Smooth muscle cell of the coronary artery (primary cell): ENCODE results near the gene COQ4. TPM values are rescaled to one million over a fixed set of nuclear protein-coding genes. Genes with fewer than 3 reads are reported as not detected.

ENCODE experiments used
- total RNA-seq: library from RNA; depleted of rRNA; stranded (reverse); fragments of >200 nt; gene quantifications from 2 replicates; pipeline ENCODE4 v1.2.3, GENCODE V29; 2014; ENCODE audit warnings: low replicate concordance

The COQ4 gene
- 22.9 and 23.2 TPM in 2 replicates for total RNA-seq

GRCh38 chr9:128322404-128323211 is at the start of gene COQ4, which contains the start of gene TRUB2:
COQ4 (plus strand) TSS chr9:128322839; CDS start chr9:128322859, 20 bp downstream.
TRUB2 (minus strand) TSS chr9:128322447; CDS start chr9:128322408, 39 bp downstream.

DNA sequence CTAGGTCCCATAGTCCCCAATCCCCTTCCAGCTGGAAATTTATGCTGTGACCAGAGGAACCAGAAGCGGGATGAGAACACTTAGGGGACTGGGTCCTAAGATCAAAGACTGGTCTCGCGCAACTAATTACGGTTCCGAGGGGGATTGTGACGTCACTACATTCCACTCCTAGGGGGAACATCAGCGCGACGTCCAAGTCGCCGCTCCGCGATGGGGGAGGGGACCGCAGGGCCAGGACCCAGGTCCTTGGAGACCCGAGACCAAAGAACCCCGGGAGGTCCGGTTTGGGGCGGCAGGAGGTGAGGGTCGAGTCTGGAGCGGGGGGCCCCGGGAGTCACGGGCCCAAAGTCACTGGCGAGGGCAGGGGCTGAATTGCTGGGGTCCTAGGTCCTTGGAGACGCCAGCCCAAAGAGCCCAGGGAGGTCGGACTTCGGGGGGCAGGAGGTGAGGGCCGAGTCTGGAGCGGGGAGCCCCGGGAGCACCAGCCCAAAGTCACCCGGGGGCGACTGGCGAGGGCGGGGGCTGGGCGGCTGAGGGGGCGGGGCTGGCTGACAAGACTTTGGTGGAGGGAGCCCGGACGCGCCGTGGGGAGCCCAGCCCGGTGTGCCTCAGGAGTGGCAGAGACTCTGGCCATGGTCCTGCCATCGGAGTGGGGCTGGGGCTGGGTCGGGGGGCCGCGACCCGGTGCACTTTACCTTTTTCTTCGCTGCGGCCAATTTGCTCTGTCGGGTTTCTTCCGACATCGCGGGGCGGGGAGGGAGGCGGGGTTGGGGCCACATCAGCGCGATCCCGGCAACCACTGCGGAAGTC is 47.2 kb upstream of the COQ4 start, which contains the start of gene GOLGA2:
Gene GOLGA2 (minus strand): TSS at position 810 of the 810 bp plus-strand sequence. CDS start 31 bp downstream, at position 779.

GRCh38 chr9:128276008-128276573 is 46.5 kb upstream of the COQ4 start, which contains the start of gene SWI5:
SWI5 (plus strand) TSS chr9:128276276.

DNA sequence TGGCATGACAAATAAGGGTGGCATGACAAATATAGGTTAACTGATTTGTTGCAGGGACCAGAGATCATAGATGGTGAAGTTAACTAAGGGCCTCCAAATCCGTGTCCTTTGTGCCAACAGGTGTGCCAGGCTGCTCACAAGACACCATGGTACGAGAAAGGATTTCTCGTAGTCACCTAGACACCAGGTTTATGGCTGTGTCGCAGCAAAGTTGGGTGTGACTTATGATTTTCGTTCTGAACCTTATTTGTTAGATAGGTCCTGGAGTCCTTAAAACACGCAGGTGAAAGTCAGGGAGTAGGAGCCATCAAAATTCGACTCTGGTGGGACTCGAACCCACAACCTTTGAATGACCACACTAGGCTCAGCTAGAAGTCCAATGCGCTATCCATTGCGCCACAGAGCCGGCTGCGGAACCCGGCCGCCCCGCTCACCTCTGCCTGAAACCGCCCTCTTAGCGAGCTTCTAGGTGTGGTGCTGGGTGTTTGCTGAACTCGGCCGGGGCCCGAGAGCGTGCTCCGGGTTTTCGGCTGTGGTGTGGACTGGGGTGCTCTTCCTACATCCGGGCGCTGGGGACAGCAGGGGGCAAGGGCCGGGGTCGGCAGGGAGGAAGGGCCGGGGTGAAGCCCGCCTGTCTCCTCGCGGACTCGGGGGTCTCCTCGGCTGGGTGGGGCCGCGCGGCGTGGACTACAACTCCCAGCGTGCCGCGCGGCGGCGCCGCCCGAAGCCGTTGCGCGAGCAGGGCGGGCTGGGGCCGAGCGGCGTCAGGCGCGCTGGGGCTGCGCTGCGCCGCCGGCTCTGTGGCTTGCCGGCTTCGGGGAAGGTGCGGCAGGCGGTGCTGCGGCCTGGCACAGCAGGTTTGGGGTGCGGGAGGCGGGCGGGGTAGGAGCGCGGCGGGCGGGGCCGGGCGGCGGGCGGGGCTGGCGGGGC is 17.4 kb downstream of the COQ4 start, which contains the start of gene SLC27A4:
Gene SLC27A4 (plus strand): TSS at position 767 of the 930 bp plus-strand sequence. CDS start 2,606 bp downstream, outside the sequence.

DNA sequence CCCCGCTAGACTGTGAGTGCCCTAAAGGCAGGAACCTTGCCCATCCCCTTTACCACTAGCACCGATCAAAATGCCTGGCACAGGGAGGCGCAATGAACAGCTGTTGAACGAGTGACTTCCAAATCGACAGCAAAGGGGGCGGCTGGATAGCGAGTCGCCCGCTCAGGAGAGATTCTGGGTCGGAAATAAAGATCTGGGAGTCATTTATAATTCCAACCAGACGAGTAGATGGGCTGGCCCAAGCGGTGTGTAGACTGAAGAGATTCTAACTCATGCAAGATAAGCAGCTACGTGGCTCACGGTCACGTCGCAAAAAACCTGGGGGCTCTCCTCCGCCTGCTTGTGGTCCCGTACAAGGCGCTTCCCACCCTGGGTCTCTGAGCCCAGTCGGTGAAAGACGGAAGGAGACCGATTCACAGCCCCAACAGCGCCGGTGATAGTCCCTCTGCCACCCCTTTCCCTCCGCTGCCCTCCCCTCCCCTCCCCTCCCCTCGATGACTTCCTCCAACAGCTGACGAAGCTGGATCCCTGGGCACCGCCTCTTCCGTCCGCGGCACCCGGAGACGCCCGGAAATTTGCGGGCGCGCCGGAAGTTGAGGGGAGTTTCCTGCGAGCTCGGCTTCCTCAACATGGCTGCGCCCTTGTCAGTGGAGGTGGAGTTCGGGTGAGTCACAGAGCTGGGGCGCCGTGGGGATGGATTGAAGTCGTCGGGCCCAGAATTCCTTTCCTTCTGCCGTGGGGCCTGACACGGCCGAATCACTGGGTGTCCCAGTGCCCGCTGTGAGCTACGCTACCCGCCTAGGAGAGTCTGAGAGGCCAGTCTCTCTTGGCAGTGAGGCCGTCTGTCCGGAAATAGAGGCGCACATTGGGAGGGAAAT is 48.4 kb downstream of the COQ4 start, which contains the start of gene URM1:
Gene URM1 (plus strand): TSS at position 623 of the 878 bp plus-strand sequence. CDS start 7 bp downstream, at position 630.

Other genes starting within 250 kb of the COQ4 start
- 69.7 and 112 TPM in 2 replicates for gene PTGES2, start 195.1 kb upstream of the COQ4 start, total RNA-seq
- not detected in 2 replicates for gene LCN2, start 173.4 kb upstream of the COQ4 start, total RNA-seq
- gene BBLN, start 162.6 kb upstream of the COQ4 start, total RNA-seq = 3.7 and 26.9 TPM in 2 replicates
- gene CIZ1, start 131.3 kb upstream of the COQ4 start, total RNA-seq = 16.0 and 27.5 TPM in 2 replicates
- gene DNM1, start 119.5 kb upstream of the COQ4 start, total RNA-seq = 4.4 and 70.0 TPM in 2 replicates
- gene GOLGA2, start 46.8 kb upstream of the COQ4 start, total RNA-seq = 117 and 137 TPM in 2 replicates
- 35.1 and 64.4 TPM in 2 replicates for gene SWI5, start 46.6 kb upstream of the COQ4 start, total RNA-seq
- 18.1 and 24.8 TPM in 2 replicates for gene TRUB2, start 392 bp upstream of the COQ4 start, total RNA-seq
- 11.2 and 17.7 TPM in 2 replicates for gene SLC27A4, start 17.7 kb downstream of the COQ4 start, total RNA-seq
- gene URM1, start 48.5 kb downstream of the COQ4 start, total RNA-seq = 25.9 and 36.8 TPM in 2 replicates
- 69.0 and 73.4 TPM in 2 replicates for gene CERCAM, start 98.0 kb downstream of the COQ4 start, total RNA-seq
- 41.1 and 44.3 TPM in 2 replicates for gene ODF2, start 133.2 kb downstream of the COQ4 start, total RNA-seq
- gene GLE1, start 181.9 kb downstream of the COQ4 start, total RNA-seq = 22.1 and 24.5 TPM in 2 replicates
- 399 and 455 TPM in 2 replicates for gene SPTAN1, start 229.7 kb downstream of the COQ4 start, total RNA-seq